Fibroblast of mammary gland (primary cell): ENCODE results near the gene WT1.

ENCODE experiments used
- DNase-seq: peaks from one replicate; pipeline ENCODE4 v3.0.0-alpha.2; 2010; ENCODE audit warnings: low read depth
- H3K4me3 ChIP-seq: 2 replicates; pipeline ENCODE4 v1.5.1; 2011; ENCODE audit warnings: low read depth, mild to moderate bottlenecking, low read length, moderate library complexity; ENCODE audit not compliant: control insufficient read depth
- CTCF ChIP-seq: conservative IDR thresholded peaks from 2 replicates; pipeline ENCODE4 v1.5.1; 2011; ENCODE audit warnings: low read depth, low read length, inconsistent platforms; ENCODE audit not compliant: control insufficient read depth, insufficient read depth

Gene WT1

GRCh38 chr11:32425761-32426160 is 9.6 kb downstream of the WT1 start:
- no peak overlapping the region for H3K4me3 ChIP-seq
- no peak for DNase-seq
- no peak for TF ChIP-seq CTCF

GRCh38 chr11:32422545-32422944 is 12.8 kb downstream of the WT1 start:
- no peak for DNase-seq
- no peak for TF ChIP-seq CTCF

GRCh38 chr11:32421992-32422391 is 13.3 kb downstream of the WT1 start:
- no peak overlapping the region for H3K4me3 ChIP-seq
- DNase-seq = no peak
- no peak for TF ChIP-seq CTCF

More at GRCh38 chr11:32422545-32422944, 12.8 kb downstream of the WT1 start:
- H3K4me3 ChIP-seq = no peak overlapping the region

- TF ChIP-seq CTCF = no peak
- no peak overlapping the region for H3K4me3 ChIP-seq
- DNase-seq = no peak
These were observed 14.1 kb downstream of the WT1 start for GRCh38 chr11:32420937-32421901.

- TF ChIP-seq CTCF = no peak
- H3K4me3 ChIP-seq = no peak overlapping the region
- DNase-seq = no peak
These were observed 15.2 kb downstream of the WT1 start for GRCh38 chr11:32420139-32420538.

GRCh38 chr11:32418836-32419235 is 16.5 kb downstream of the WT1 start:
- no peak for TF ChIP-seq CTCF
- no peak for DNase-seq
- H3K4me3 ChIP-seq = no peak overlapping the region
